Upper lobe of left lung (tissue), 6 donors: ENCODE data around the gene FNTB. TPM values are rescaled to one million over a fixed set of nuclear protein-coding genes. Genes with fewer than 3 reads are reported as not detected.

Experiments
- ATAC-seq, 2 donors: fragments of 200-7000 bp; cut with Tn5 transposase; one replicate each; pipeline ENCODE4 v1.9.1; 2022; ENCODE audit warnings: mild to moderate bottlenecking in 2 of 2, moderate library complexity in 2 of 2; ENCODE audit not compliant: low FRiP score in 2 of 2
- DNase-seq, 2 donors: peaks; one replicate each; pipeline ENCODE4 v3.0.0-alpha.2; 2019 to 2020
- H3K27ac ChIP-seq, 4 donors: fragments of 200-600 bp; sonication (generic); one replicate each; pipeline ENCODE4 v1.5.1; 2016 to 2019
- H3K27me3 ChIP-seq, 4 donors: fragments of 200-600 bp; sonication (generic); one replicate each; pipeline ENCODE4 v1.5.1; 2017 to 2019
- H3K36me3 ChIP-seq, 4 donors: fragments of 200-600 bp; sonication (generic); one replicate each; pipeline ENCODE4 v1.5.1; 2016 to 2019
- H3K4me1 ChIP-seq, 4 donors: fragments of 200-600 bp; sonication (generic); one replicate each; pipeline ENCODE4 v1.5.1; 2018 to 2019
- H3K4me3 ChIP-seq, 4 donors: fragments of 200-600 bp; sonication (generic); one replicate each; pipeline ENCODE4 v1.5.1; 2017 to 2019; ENCODE audit warnings: mild to moderate bottlenecking in 2 of 4, moderate library complexity in 1 of 4
- H3K9me3 ChIP-seq, 4 donors: fragments of 200-600 bp; sonication (generic); one replicate each; pipeline ENCODE4 v1.5.1; 2018 to 2019
- CTCF ChIP-seq, 6 experiments: fragments of 450-650 bp in 4 of 6; fragments of 200-600 bp in 2 of 6; sonication (generic) in 2 of 6; IDR thresholded peaks; one replicate each; pipeline ENCODE4 v1.5.1; 2016 to 2019; ENCODE audit warnings: antibody characterized with exemption in 6 of 6
- EP300 ChIP-seq, 4 donors: sonication (generic); formaldehyde crosslinking; IDR thresholded peaks; one replicate each; pipeline ENCODE4 v1.5.1; 2017; ENCODE audit warnings: antibody characterized with exemption in 4 of 4, control low read depth in 2 of 4
- POLR2A ChIP-seq, 4 donors: fragments of 450-650 bp; IDR thresholded peaks; one replicate each; pipeline ENCODE4 v1.5.1; 2016 to 2017; ENCODE audit warnings: antibody characterized with exemption in 4 of 4, mild to moderate bottlenecking in 2 of 4
- POLR2AphosphoS5 ChIP-seq, 2 donors: sonication (generic); formaldehyde crosslinking; IDR thresholded peaks; one replicate each; pipeline ENCODE4 v1.5.1; 2017; ENCODE audit warnings: antibody characterized with exemption in 2 of 2
- WGBS, 2 donors: methylation state at CpG; one replicate each; pipeline ENCODE4 v1.1.5; 2017 to 2018; 5-methylcytosine and 5-hydroxymethylcytosine counted together
- total RNA-seq, 6 donors: library from RNA; depleted of rRNA in 4 of 6; stranded (reverse); fragments of >200 nt in 4 of 6; gene quantifications; one replicate each; pipeline versions ENCODE4 v1.1.0 to v1.2.1, GENCODE V29; 2016 to 2021
- donor health status: DM: no; HTN: no; CAD: no; lungs with moderate emphysema.
- donor health status: DM: no; HTN: yes; CAD: no; lungs with severe emphysema.

FNTB gene
- total RNA-seq, 6 donors from 2014 or later, result 9.5 to 30.1 (median 16.0) TPM

GRCh38 chr14:65054471-65055085, 67.9 kb downstream of the FNTB start:
- WGBS, 2 donors, result 83 to 86% methylated on average over 14 to 23 of the region's 23 CpGs
- ATAC-seq (peak; percentile 48 to 56), DNase-seq (peak in 1 of 2 donors; percentile 65)

GRCh38 chr14:65057695-65058094, 71.0 kb downstream of the FNTB start:
- Histone ChIP-seq H3K4me1 (no peaks in the 10 kb centered on the region), H3K9me3 (no peaks in the 10 kb centered on the region), H3K4me3 (no peak overlapping the region), H3K27ac (no peak overlapping the region), H3K36me3 (peaks cover 4 to 49% (median 31%) of the 10 kb centered on the region in 4 donors), H3K27me3 (no peaks in the 10 kb centered on the region)
- ATAC-seq (no peak), DNase-seq (no peak)
- no peak for TF ChIP-seq EP300 (IDR thresholded peaks at IDR 0.05)
- no peak for TF ChIP-seq POLR2A (IDR thresholded peaks at IDR 0.05)
- no peak for TF ChIP-seq POLR2AphosphoS5 (IDR thresholded peaks at IDR 0.05)
- no peak for TF ChIP-seq CTCF (IDR thresholded peaks at IDR 0.05)

More at GRCh38 chr14:65054471-65055085, 67.9 kb downstream of the FNTB start:
- Histone ChIP-seq H3K27me3 (no peaks in the 10 kb centered on the region), H3K4me1 (no peaks in the 10 kb centered on the region), H3K9me3 (no peaks in the 10 kb centered on the region), H3K4me3 (no peak overlapping the region), H3K36me3 (peaks cover 4 to 28% (median 14%) of the 10 kb centered on the region in 4 donors), H3K27ac (peak overlapping the region in 1 of 4 donors; percentile 52)
- TF ChIP-seq EP300 (IDR thresholded peaks at IDR 0.05) (no peak), CTCF (IDR thresholded peaks at IDR 0.05) (no peak), POLR2A (IDR thresholded peaks at IDR 0.05) (no peak), POLR2AphosphoS5 (IDR thresholded peaks at IDR 0.05) (no peak)

- H3K9me3 ChIP-seq, result no peaks in the 10 kb centered on the region
- peak overlapping the region in 1 of 4 donors; percentile 10 for H3K27ac ChIP-seq
- whole genome bisulfite sequencing, 2 donors, result 87 to 96% methylated on average over 14 to 15 of the region's 16 CpGs
- no peak overlapping the region for H3K4me3 ChIP-seq
- TF ChIP-seq EP300 (IDR thresholded peaks at IDR 0.05) (no peak), CTCF (IDR thresholded peaks at IDR 0.05) (no peak), POLR2AphosphoS5 (IDR thresholded peaks at IDR 0.05) (no peak), POLR2A (IDR thresholded peaks at IDR 0.05) (no peak)
- no peaks in the 10 kb centered on the region for H3K4me1 ChIP-seq
- ATAC-seq, result no peak
- DNase-seq, result peak in 1 of 2 donors; percentile 56
- no peaks in the 10 kb centered on the region for H3K27me3 ChIP-seq
- H3K36me3 ChIP-seq, result peaks cover 4 to 60% (median 46%) of the 10 kb centered on the region in 4 donors
Measured at GRCh38 chr14:65062096-65063075, 75.7 kb downstream of the FNTB start.

GRCh38 chr14:65065719-65066118, 79.0 kb downstream of the FNTB start:
- Histone ChIP-seq H3K9me3 (no peaks in the 10 kb centered on the region), H3K4me3 (no peak overlapping the region), H3K36me3 (peaks cover 0 to 67% (median 51%) of the 10 kb centered on the region in 4 donors), H3K27me3 (no peaks in the 10 kb centered on the region), H3K27ac (no peak overlapping the region), H3K4me1 (peaks cover 4 to 12% (median 8%) of the 10 kb centered on the region in 4 donors)
- WGBS, 2 donors, result 76 to 91% methylated on average over 7 of the region's 7 CpGs
- DNase-seq (no peak), ATAC-seq (no peak)
- TF ChIP-seq EP300 (IDR thresholded peaks at IDR 0.05) (no peak), CTCF (IDR thresholded peaks at IDR 0.05) (no peak), POLR2A (IDR thresholded peaks at IDR 0.05) (no peak), POLR2AphosphoS5 (IDR thresholded peaks at IDR 0.05) (no peak)
